OCI-LY3 (cell line): Measurements from ENCODE around the gene CDH23.

Experiments used
- CTCF ChIP-seq: fragments of 200-600, 300-600 bp; sonication (generic); IDR thresholded peaks from 2 replicates; pipeline ENCODE4 v1.5.1; 2014; ENCODE audit warnings: antibody characterized with exemption, low read length, low read depth
- EZH2phosphoT487 ChIP-seq: fragments of 200-600 bp; shearing (Covaris generic); IDR thresholded peaks from 2 replicates; pipeline ENCODE4 v1.6.1; 2018; ENCODE audit warnings: antibody characterized with exemption, mixed run types, low read depth

GRCh38 chr10:71463111-71463510 is 66.4 kb downstream of the CDH23 start:
- TF ChIP-seq EZH2phosphoT487 (no peak), CTCF (no peak)
